ENCODE results near the gene IRF7.
A peak's percentile ranks its signal among the peaks of the same experiment; 100 is the strongest.
"Not testable (repeated sequence)": the region's sequence is repeated elsewhere in the genome, so short reads cannot be mapped to it uniquely, and the experiment has no call there.

The IRF7 gene

GRCh38 chr11:577611-577894 is 38.2 kb downstream of the IRF7 start:
- DNase-seq: no peak

GRCh38 chr11:576811-577610 is 38.7 kb downstream of the IRF7 start:
- DNase-seq: no peak

GRCh38 chr11:575996-576768 is 39.6 kb downstream of the IRF7 start, which contains the start of gene PHRF1:
Gene PHRF1, plus strand, starts transcription at chr11:576470. Its CDS starts 5,043 bp downstream, at chr11:581513.
- peak; percentile 85 for DNase-seq

- DNase-seq: no peak
These were observed 40.3 kb downstream of the IRF7 start for GRCh38 chr11:575313-575995.

- DNase-seq: no peak
These were observed 41.0 kb downstream of the IRF7 start for GRCh38 chr11:574632-575312.

- DNase-seq: not testable (repeated sequence)
These were observed 41.6 kb downstream of the IRF7 start for GRCh38 chr11:574031-574570.

- DNase-seq: no peak
These were observed 42.5 kb downstream of the IRF7 start for GRCh38 chr11:573146-573759.

- no peak for DNase-seq
These were observed 44.0 kb downstream of the IRF7 start for GRCh38 chr11:571802-572185.

- no peak for DNase-seq
These were observed 46.4 kb downstream of the IRF7 start for GRCh38 chr11:569158-569885.

GRCh38 chr11:568306-569157 is 47.2 kb downstream of the IRF7 start:
- peak; percentile 85 for DNase-seq

- DNase-seq: no peak
These were observed 48.0 kb downstream of the IRF7 start for GRCh38 chr11:567629-568292.

GRCh38 chr11:567011-567628 is 48.6 kb downstream of the IRF7 start:
- no peak for DNase-seq

- DNase-seq: no peak
These were observed 49.7 kb downstream of the IRF7 start for GRCh38 chr11:565921-566509.

- DNase-seq: no peak
These were observed 51.8 kb downstream of the IRF7 start for GRCh38 chr11:563812-564578.

GRCh38 chr11:563066-563811 is 52.5 kb downstream of the IRF7 start:
- no peak for DNase-seq

Measured in amniotic stem cell (primary cell).